Activated CD8-positive, alpha-beta memory T cell treated with anti-CD3 and anti-CD28 coated beads for 48 hours (primary cell): ENCODE results near the gene HPRT1.

Experiments
- DNase-seq, 3 experiments: peaks; one replicate each; pipeline ENCODE4 v3.0.0-alpha.2; 2020; ENCODE audit warnings: low read depth in 2 of 3, low spot score in 2 of 3

HPRT1 gene

DNA sequence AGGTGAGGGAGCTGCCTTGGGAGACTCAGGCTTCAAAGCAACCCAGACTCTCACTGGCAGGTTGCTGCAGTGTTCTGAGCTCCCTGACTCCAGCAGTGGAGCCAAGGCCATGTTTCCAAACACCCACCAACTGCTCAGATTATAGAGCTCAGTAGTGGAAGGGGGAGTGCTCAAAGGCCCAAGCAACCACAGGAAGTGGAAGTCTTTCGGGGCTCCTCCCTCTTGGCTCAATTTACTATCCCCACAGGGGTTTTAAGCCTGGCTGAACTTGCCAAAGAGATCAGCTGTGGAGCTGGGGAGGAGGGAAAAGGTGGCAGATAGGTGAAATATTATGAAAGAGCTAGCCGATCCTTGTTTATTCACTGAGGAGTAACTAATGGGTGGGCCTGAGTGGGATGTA is 82.5 kb downstream of the HPRT1 start:
- no peak for DNase-seq

DNA sequence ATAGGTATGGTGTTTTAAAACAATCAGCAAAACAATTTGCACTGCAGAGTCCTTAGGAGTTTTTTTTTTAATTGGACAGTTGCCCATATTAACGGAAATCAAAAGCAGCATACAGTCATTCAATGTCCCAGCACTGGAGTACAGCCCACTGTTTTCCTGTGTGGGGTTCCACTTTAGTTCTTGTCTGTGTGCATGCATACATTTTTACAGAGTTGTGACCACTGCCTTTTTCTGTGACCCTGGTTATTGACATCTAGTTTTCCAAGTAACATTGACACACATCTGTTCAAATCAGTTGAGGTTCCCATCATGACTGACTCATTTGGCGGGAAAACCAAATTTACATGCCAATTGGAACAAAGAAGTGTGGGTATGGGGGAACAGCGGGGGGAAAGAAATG is 83.3 kb downstream of the HPRT1 start:
- DNase-seq: no peak

DNA sequence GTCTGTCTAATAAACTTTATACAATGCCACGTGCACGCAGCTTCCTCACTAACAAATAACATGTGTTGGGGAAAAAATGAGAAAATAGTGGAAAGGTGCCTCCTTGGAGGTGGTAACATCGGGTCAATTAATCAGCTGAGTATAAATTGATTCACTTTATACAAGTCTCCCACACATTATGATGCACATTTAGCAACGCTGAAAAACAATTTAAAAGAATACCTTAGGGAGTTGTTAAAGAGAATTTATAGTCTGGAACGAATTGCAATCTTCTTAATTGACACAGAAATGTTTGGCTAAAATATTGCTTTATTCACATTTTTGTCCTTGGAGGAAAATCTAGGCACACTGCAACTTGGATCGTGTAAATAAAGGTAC is 84.2 kb downstream of the HPRT1 start:
- DNase-seq: no peak

GRCh38 chrX:134544513-134545151 is 84.7 kb downstream of the HPRT1 start:
- no peak for DNase-seq

- DNase-seq: no peak
Observed at GRCh38 chrX:134545510-134545909, 85.5 kb downstream of the HPRT1 start.

- DNase-seq: no peak
Observed at GRCh38 chrX:134546187-134546586, 86.2 kb downstream of the HPRT1 start.

DNA sequence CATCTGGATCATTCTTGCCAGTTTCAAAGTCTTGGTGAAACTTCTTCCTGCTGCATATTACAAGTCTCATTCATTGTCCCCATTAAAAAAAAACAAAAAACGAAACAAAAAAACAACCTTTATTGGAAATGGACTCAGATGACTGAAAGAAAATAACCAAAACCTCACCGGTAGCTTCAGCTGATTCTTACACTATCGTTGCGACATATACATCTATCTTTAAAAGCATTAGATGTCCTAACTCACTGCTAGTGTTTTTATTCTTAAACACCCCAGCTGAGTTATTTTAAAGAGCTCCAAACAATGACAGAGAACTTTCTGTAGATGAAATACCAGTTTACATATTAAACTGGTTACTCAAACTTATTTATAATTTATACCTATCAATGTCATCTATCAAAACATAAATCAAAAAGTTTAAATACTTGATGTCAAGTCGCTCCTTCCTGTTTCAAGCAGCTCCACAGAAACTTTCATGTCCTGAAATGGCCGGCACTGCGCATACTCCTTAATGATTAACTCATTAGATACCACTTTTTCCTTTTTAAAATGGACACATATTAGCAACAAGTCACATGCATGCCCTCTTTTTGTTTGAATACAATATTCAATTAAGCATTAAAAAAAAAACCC is 87.2 kb downstream of the HPRT1 start:
- DNase-seq: no peak

- no peak for DNase-seq
Observed at GRCh38 chrX:134548257-134549201, 88.6 kb downstream of the HPRT1 start.
